ENCODE results near the gene MAP3K20. TPM values are rescaled to one million over a fixed set of nuclear protein-coding genes. Genes with fewer than 3 reads are reported as not detected.

MAP3K20 gene
- polyA plus RNA-seq, 1 experiment: 74.6 TPM

DNA sequence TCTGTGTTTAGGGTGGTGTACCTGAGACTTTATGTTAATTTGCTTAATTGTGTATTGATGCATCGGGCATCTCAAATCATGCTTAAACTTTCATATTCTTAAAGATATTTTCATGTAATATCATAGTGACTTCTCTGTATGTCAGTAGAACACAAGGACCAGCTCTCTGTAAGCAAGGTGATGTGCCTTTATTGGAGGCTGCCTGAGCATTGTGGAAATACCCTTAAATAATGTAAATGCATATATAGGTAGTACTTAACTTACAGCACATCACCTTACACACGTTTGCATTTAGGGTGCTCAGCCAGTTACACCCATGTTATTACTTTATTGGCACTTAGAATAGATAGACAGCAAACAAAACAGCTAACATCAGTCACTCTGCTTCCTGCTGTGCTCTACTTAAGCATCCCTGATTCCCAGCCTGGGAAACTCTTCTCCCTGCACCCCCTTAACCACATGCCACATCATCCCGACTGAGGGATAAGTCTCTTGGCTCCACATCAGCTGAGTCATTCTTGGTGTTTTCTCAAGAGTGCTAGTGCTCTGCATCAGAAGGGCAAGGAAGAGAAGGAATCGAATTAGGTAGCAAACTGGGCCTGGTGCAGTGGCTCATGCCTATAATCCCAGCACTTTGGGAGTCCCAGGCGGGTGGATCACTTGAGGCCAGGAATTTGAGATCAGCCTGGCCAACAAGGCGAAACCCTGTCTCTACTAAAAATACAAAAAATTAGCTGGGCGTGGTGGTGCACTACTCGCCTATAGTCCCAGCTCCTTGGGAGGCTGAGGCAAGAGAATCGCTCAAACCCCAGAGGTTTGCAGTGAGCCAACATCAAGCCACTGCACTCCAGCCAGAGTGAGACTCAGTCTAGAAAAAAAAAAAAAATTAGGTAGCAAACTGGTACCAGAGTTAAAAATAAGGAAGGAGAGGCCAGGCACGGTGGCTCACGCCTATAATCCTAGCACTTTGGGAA, 108.7 kb downstream of the MAP3K20 start:
- Histone ChIP-seq H3K27ac (ENCODE audit: low read depth, low read length) (peak overlapping the region; percentile 80), H3K9me3 (ENCODE audit: control insufficient read depth, insufficient read depth, low read length) (no peaks in the 10 kb centered on the region), H3K27me3 (ENCODE audit: control insufficient read depth, insufficient read depth, low read length) (no peaks in the 10 kb centered on the region), H3K4me3 (ENCODE audit: low read depth, low read length) (no peak overlapping the region)
- DNase-seq (ENCODE audit: low read depth, low spot score): peak; percentile 95
- no peak for TF ChIP-seq CTCF (IDR thresholded peaks at IDR 0.05; ENCODE audit: low read depth, low read length)
- ChIA-PET POLR2A (interaction anchor here (0.8 to 1.2 kb wide), 2 partner anchors 25 to 105 kb away, joined by 3 to 4 read pairs; no protein-coding TSS in a partner anchor), CTCF (interaction anchor here (0.6 to 1.6 kb wide), 3 partner anchors 26 to 156 kb away, joined by 3 to 4 read pairs (median 4); no protein-coding TSS in a partner anchor)

GRCh38 chr2:173185437-173185836, 109.8 kb downstream of the MAP3K20 start:
- CTCF ChIA-PET: no interaction called here
- no peaks in the 10 kb centered on the region for H3K9me3 ChIP-seq (ENCODE audit: control insufficient read depth, insufficient read depth, low read length)
- no peaks in the 10 kb centered on the region for H3K27me3 ChIP-seq (ENCODE audit: control insufficient read depth, insufficient read depth, low read length)
- TF ChIP-seq CTCF (IDR thresholded peaks at IDR 0.05; ENCODE audit: low read depth, low read length): no peak
- DNase-seq (ENCODE audit: low read depth, low spot score): no peak
- no peak overlapping the region for H3K4me3 ChIP-seq (ENCODE audit: low read depth, low read length)
- POLR2A ChIA-PET: interaction anchor here (1.2 kb wide), 1 partner anchor 106 kb away, joined by 4 read pairs; no protein-coding TSS in a partner anchor
- no peak overlapping the region for H3K27ac ChIP-seq (ENCODE audit: low read depth, low read length)

GRCh38 chr2:173187941-173188788, 112.5 kb downstream of the MAP3K20 start:
- no peak for TF ChIP-seq CTCF (IDR thresholded peaks at IDR 0.05; ENCODE audit: low read depth, low read length)
- no peaks in the 10 kb centered on the region for H3K9me3 ChIP-seq (ENCODE audit: control insufficient read depth, insufficient read depth, low read length)
- H3K27me3 ChIP-seq (ENCODE audit: control insufficient read depth, insufficient read depth, low read length): no peaks in the 10 kb centered on the region
- H3K4me3 ChIP-seq (ENCODE audit: low read depth, low read length): no peak overlapping the region
- H3K27ac ChIP-seq (ENCODE audit: low read depth, low read length): no peak overlapping the region
- ChIA-PET POLR2A (interaction anchor here (0.5 kb wide), 1 partner anchor 149 kb away, joined by 3 read pairs; no protein-coding TSS in a partner anchor), CTCF (interaction anchor here (1.0 to 1.9 kb wide), 3 partner anchors 22 to 161 kb away, joined by 6 to 7 read pairs (median 7); no protein-coding TSS in a partner anchor)
- DNase-seq (ENCODE audit: low read depth, low spot score): no peak

GRCh38 chr2:173191601-173192000, 116.0 kb downstream of the MAP3K20 start:
- Histone ChIP-seq H3K9me3 (ENCODE audit: control insufficient read depth, insufficient read depth, low read length) (no peaks in the 10 kb centered on the region), H3K27ac (ENCODE audit: low read depth, low read length) (no peak overlapping the region), H3K4me3 (ENCODE audit: low read depth, low read length) (no peak overlapping the region), H3K27me3 (ENCODE audit: control insufficient read depth, insufficient read depth, low read length) (no peaks in the 10 kb centered on the region)
- no peak for DNase-seq (ENCODE audit: low read depth, low spot score)
- POLR2A ChIA-PET: no interaction called here
- CTCF ChIA-PET: no interaction called here
- TF ChIP-seq CTCF (IDR thresholded peaks at IDR 0.05; ENCODE audit: low read depth, low read length): no peak

Measured in AG04450 (cell line).